Neuronal stem cell (in vitro differentiated cells): Measurements from ENCODE around the gene CFAP68.

ENCODE experiments used
- DNase-seq: peaks from one replicate; pipeline ENCODE4 v3.0.0-alpha.2; 2013; ENCODE audit warnings: low spot score
- H2AFZ ChIP-seq: one replicate; pipeline ENCODE4 v1.6.1; 2013; ENCODE audit warnings: mild to moderate bottlenecking, low read length, inconsistent platforms
- H2AK5ac ChIP-seq: 2 replicates; pipeline ENCODE4 v1.6.1; 2013; ENCODE audit warnings: low read depth, mild to moderate bottlenecking, inconsistent platforms, low read length, moderate library complexity, mixed read lengths
- H2BK120ac ChIP-seq: 2 replicates; pipeline ENCODE4 v1.6.1; 2013; ENCODE audit warnings: low read depth, mild to moderate bottlenecking, inconsistent platforms, low read length, moderate library complexity, mixed read lengths
- H2BK12ac ChIP-seq: one replicate; pipeline ENCODE4 v1.6.1; 2013; ENCODE audit warnings: low read length, inconsistent platforms
- H2BK15ac ChIP-seq: 2 replicates; pipeline ENCODE4 v1.6.1; 2013; ENCODE audit warnings: mild to moderate bottlenecking, low read length, inconsistent platforms, mixed read lengths
- H2BK5ac ChIP-seq: one replicate; pipeline ENCODE4 v1.6.1; 2013; ENCODE audit warnings: inconsistent platforms, mild to moderate bottlenecking, low read length, moderate library complexity
- H3K14ac ChIP-seq: one replicate; pipeline ENCODE4 v1.6.1; 2013; ENCODE audit warnings: low read length, inconsistent platforms
- H3K18ac ChIP-seq: 2 replicates; pipeline ENCODE4 v1.6.1; 2013; ENCODE audit warnings: low read length, inconsistent platforms
- H3K23ac ChIP-seq: 2 replicates; pipeline ENCODE4 v1.6.1; 2013; ENCODE audit warnings: low read depth, mild to moderate bottlenecking, mixed read lengths, low read length, inconsistent platforms; ENCODE audit not compliant: poor library complexity
- H3K27ac ChIP-seq: replicated peaks from 3 replicates; pipeline ENCODE4 v1.5.1; 2013; ENCODE audit warnings: low read length, inconsistent platforms
- H3K27me3 ChIP-seq, 3 experiments: 2 replicates each; pipeline ENCODE4 v1.6.1; 2013; ENCODE audit warnings: low read length in 3 of 3, mild to moderate bottlenecking in 2 of 3, inconsistent platforms in 1 of 3, low read depth in 1 of 3, mixed read lengths in 1 of 3, moderate library complexity in 1 of 3; ENCODE audit not compliant: control insufficient read depth in 3 of 3, insufficient read depth in 3 of 3
- H3K36me3 ChIP-seq, 2 donors: replicated peaks in 1 of 2; 2 replicates each; pipeline ENCODE4 v1.6.1; 2013; ENCODE audit warnings: low read length in 2 of 2; ENCODE audit not compliant: control insufficient read depth in 2 of 2, insufficient read depth in 2 of 2
- H3K4ac ChIP-seq: 2 replicates; pipeline ENCODE4 v1.6.1; 2013; ENCODE audit warnings: inconsistent platforms, mild to moderate bottlenecking, low read length, moderate library complexity
- H3K4me1 ChIP-seq, 2 donors: 1 replicate in 1 of 2; 2 replicates in 1 of 2; pipeline ENCODE4 v1.6.1; 2013; ENCODE audit warnings: low read length in 2 of 2, low read depth in 1 of 2; ENCODE audit not compliant: control insufficient read depth in 2 of 2, insufficient read depth in 1 of 2
- H3K4me2 ChIP-seq: one replicate; pipeline ENCODE4 v1.6.1; 2013; ENCODE audit warnings: mild to moderate bottlenecking, low read length, inconsistent platforms; ENCODE audit not compliant: insufficient read depth, poor library complexity, severe bottlenecking
- H3K4me3 ChIP-seq, 2 donors: 2 replicates each; pipeline ENCODE4 v1.5.1; 2013; ENCODE audit warnings: low read length in 2 of 2, mild to moderate bottlenecking in 2 of 2, inconsistent platforms in 1 of 2, moderate library complexity in 1 of 2
- H3K79me1 ChIP-seq: one replicate; pipeline ENCODE4 v1.6.1; 2013; ENCODE audit warnings: low read depth, mild to moderate bottlenecking, inconsistent platforms, low read length, moderate library complexity
- H3K9ac ChIP-seq: one replicate; pipeline ENCODE4 v1.6.1; 2013; ENCODE audit warnings: mild to moderate bottlenecking, low read depth, low read length, inconsistent platforms; ENCODE audit not compliant: poor library complexity
- H3K9me3 ChIP-seq, 2 donors: replicated peaks in 1 of 2; 2 replicates each; pipeline versions ENCODE3 to v1.6.1; 2013; ENCODE audit warnings: low read length in 2 of 2, mild to moderate bottlenecking in 2 of 2, inconsistent platforms in 1 of 2, low read depth in 1 of 2, mixed read lengths in 1 of 2, moderate library complexity in 1 of 2; ENCODE audit not compliant: control insufficient read depth in 2 of 2, insufficient read depth in 1 of 2
- H4K8ac ChIP-seq: one replicate; pipeline ENCODE4 v1.6.1; 2013; ENCODE audit warnings: low read depth, mild to moderate bottlenecking, inconsistent platforms, low read length, moderate library complexity
- H4K91ac ChIP-seq: one replicate; pipeline ENCODE4 v1.6.1; 2013; ENCODE audit warnings: low read length, low read depth, mild to moderate bottlenecking, inconsistent platforms; ENCODE audit not compliant: poor library complexity
- WGBS, 2 donors: extraction: QIAGEN DNeasy Blood & Tissue Kit; methylation state at CpG; one replicate each; pipeline ENCODE4 v1.1.7; 2013; ENCODE audit warnings: missing lambda C conversion rate in 2 of 2, mixed read lengths in 1 of 2; ENCODE audit not compliant: insufficient read length in 2 of 2, insufficient replicate concordance in 1 of 2; ENCODE audit errors: extremely low coverage in 2 of 2; 5-methylcytosine and 5-hydroxymethylcytosine counted together

Gene CFAP68

DNA sequence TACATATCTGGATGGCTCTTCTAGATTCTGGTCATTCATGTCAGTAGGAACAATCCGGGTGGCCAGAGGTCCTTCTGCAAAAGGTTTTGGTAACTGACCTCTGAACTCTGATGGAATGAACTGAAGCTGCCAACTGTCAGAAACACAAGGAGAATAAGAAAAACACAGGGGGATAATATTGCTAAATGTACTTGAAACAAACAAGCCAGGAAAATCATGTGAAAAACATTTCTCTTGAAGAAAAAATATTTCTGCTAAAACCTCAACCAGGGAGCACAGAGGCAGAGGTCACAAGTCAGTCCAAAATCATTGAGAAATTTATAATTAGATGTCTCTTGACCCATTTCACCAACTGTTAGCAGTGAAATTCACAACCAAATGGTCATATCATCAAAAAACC is 43.2 kb upstream of the CFAP68 start:
- no peak for DNase-seq
- no peaks in the 10 kb centered on the region for H3K79me1 ChIP-seq
- no peak overlapping the region for H3K23ac ChIP-seq
- H4K91ac ChIP-seq = no peak overlapping the region
- no peak overlapping the region for H2BK12ac ChIP-seq
- peaks cover 0 to 3% of the 10 kb centered on the region in 2 donors for H3K4me1 ChIP-seq
- no peak overlapping the region for H3K4me2 ChIP-seq
- no peak overlapping the region for H2AFZ ChIP-seq
- WGBS, 2 donors = no CpG with 5 or more reads among the region's 1 CpG
- no peak overlapping the region for H3K27ac ChIP-seq
- no peaks in the 10 kb centered on the region for H3K27me3 ChIP-seq
- H2BK5ac ChIP-seq = no peak overlapping the region
- H3K14ac ChIP-seq = no peak overlapping the region
- peaks cover 0 to 79% of the 10 kb centered on the region in 2 donors for H3K36me3 ChIP-seq
- no peak overlapping the region for H2AK5ac ChIP-seq
- no peak overlapping the region for H3K4ac ChIP-seq
- H3K9ac ChIP-seq = no peak overlapping the region
- no peak overlapping the region for H3K4me3 ChIP-seq
- no peak overlapping the region for H3K18ac ChIP-seq
- H2BK120ac ChIP-seq = no peak overlapping the region
- H4K8ac ChIP-seq = no peak overlapping the region
- no peak overlapping the region for H2BK15ac ChIP-seq
- no peaks in the 10 kb centered on the region for H3K9me3 ChIP-seq

DNA sequence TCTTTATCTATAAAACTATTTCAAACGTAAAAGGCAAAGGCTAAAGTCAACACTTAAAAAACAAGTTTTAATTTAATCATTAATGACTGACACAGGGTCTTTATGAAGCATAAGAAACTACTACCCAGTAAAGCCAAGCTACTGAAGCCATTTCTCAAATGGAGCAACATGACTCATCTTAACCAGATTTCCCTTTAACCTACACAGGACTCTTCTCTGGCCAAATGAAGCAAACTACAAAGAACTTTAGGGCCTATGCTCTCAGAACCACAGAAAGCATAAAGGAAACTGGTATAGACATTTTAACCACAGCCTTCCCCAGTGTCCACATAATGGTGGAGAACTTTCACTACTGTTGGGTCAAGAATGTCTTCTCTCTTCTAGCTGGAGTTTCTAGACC is 42.6 kb upstream of the CFAP68 start:
- H3K27ac ChIP-seq = no peak overlapping the region
- H3K4me3 ChIP-seq = no peak overlapping the region

DNA sequence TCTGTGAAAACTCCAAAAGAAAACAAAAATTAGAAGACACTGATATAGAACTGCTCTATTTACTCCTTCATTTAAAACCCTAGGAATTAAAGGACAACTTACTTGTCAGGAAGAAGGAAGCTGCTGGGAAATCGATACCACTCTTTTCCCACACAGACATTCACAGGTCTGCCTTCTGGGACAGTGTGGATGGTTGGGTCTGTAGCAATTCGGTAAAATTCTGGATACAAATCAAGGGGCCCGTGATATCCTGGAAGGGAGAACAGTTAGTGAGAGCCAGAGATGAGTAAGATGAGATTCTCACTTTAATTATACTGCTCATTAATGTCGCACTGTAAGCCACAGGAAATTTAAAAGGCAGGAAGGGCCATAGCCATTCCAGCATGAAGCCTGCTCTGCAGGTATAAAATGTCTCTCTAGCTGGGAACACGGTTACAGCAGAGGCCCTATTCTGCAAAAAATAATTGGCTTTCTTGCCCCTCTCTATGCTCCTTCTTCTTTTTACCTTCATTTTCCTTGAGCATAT is 41.9 kb upstream of the CFAP68 start:
- Histone ChIP-seq H4K8ac (no peak overlapping the region), H3K18ac (no peak overlapping the region), H3K4me3 (no peak overlapping the region), H2AK5ac (no peak overlapping the region), H2BK120ac (no peak overlapping the region), H4K91ac (no peak overlapping the region), H2BK12ac (no peak overlapping the region), H2AFZ (no peak overlapping the region), H3K27me3 (no peaks in the 10 kb centered on the region), H2BK15ac (no peak overlapping the region), H3K4me2 (no peak overlapping the region), H3K14ac (no peak overlapping the region), H3K79me1 (no peaks in the 10 kb centered on the region), H3K27ac (no peak overlapping the region), H3K9ac (no peak overlapping the region), H3K36me3 (peaks cover 0 to 71% of the 10 kb centered on the region in 2 donors), H3K23ac (no peak overlapping the region), H3K4ac (no peak overlapping the region), H2BK5ac (no peak overlapping the region), H3K4me1 (peaks cover 0 to 6% of the 10 kb centered on the region in 2 donors), H3K9me3 (no peaks in the 10 kb centered on the region)
- whole genome bisulfite sequencing, 2 donors = no CpG with 5 or more reads among the region's 5 CpGs
- no peak for DNase-seq

More for the DNA sequence above, 42.6 kb upstream of the CFAP68 start:
- Histone ChIP-seq H4K91ac (no peak overlapping the region), H2BK12ac (no peak overlapping the region), H3K4me2 (no peak overlapping the region), H3K4me1 (peaks cover 0 to 6% of the 10 kb centered on the region in 2 donors), H3K14ac (no peak overlapping the region), H3K18ac (no peak overlapping the region), H3K36me3 (peaks cover 0 to 75% of the 10 kb centered on the region in 2 donors), H2BK120ac (no peak overlapping the region), H2BK15ac (no peak overlapping the region), H3K27me3 (no peaks in the 10 kb centered on the region), H3K23ac (no peak overlapping the region), H3K9me3 (no peaks in the 10 kb centered on the region), H3K79me1 (no peaks in the 10 kb centered on the region), H2BK5ac (no peak overlapping the region), H3K4ac (no peak overlapping the region), H3K9ac (no peak overlapping the region), H2AK5ac (no peak overlapping the region), H2AFZ (no peak overlapping the region), H4K8ac (no peak overlapping the region)
- DNase-seq = no peak
- WGBS, 2 donors = no CpG with 5 or more reads among the region's 1 CpG

DNA sequence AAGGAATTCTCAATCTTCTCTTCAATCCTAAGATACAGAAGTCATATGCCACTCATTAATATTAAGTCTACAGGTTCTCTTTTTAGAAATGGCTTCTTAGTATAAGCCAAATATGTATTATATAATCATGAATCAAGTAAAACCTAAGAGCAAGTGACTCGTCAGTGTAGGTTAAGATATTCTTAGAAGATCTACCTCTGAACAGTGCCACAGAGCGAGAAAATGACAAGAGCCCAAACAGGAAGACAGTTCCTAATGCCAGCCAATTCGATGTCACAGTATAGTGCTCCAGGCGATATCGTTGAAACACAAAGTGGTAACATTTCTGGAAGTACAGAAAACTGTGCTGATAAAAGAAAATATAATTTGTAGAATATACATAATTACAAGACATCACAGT is 41.3 kb upstream of the CFAP68 start:
- H4K91ac ChIP-seq = no peak overlapping the region
- H2BK12ac ChIP-seq = no peak overlapping the region
- no peak overlapping the region for H2BK15ac ChIP-seq
- WGBS, 2 donors = no CpG with 5 or more reads among the region's 5 CpGs
- no peak overlapping the region for H3K4me2 ChIP-seq
- H3K36me3 ChIP-seq = peaks cover 0 to 77% of the 10 kb centered on the region in 2 donors
- H4K8ac ChIP-seq = no peak overlapping the region
- no peak overlapping the region for H3K4ac ChIP-seq
- no peak overlapping the region for H2AK5ac ChIP-seq
- H3K79me1 ChIP-seq = no peaks in the 10 kb centered on the region
- no peak overlapping the region for H3K4me3 ChIP-seq
- no peak overlapping the region for H3K27ac ChIP-seq
- no peak overlapping the region for H2AFZ ChIP-seq
- no peaks in the 10 kb centered on the region for H3K27me3 ChIP-seq
- H3K9me3 ChIP-seq = no peaks in the 10 kb centered on the region
- no peak overlapping the region for H2BK5ac ChIP-seq
- no peak overlapping the region for H2BK120ac ChIP-seq
- H3K23ac ChIP-seq = no peak overlapping the region
- no peak overlapping the region for H3K9ac ChIP-seq
- H3K14ac ChIP-seq = no peak overlapping the region
- DNase-seq = no peak
- H3K4me1 ChIP-seq = peaks cover 0 to 6% of the 10 kb centered on the region in 2 donors
- H3K18ac ChIP-seq = no peak overlapping the region
